Muscle of leg (tissue), 11 donors: Measurements from ENCODE around the gene FTH1. TPM values are rescaled to one million over a fixed set of nuclear protein-coding genes. Genes with fewer than 3 reads are reported as not detected.

Experiments used
- DNase-seq: peaks from one replicate; pipeline ENCODE4 v3.0.0; 2013
- H3K27ac ChIP-seq: one replicate; pipeline ENCODE4 v1.5.1; 2013; ENCODE audit warnings: mild to moderate bottlenecking, low read length, control low read depth
- H3K27me3 ChIP-seq: one replicate; pipeline ENCODE4 v1.6.1; 2013; ENCODE audit warnings: low read length; ENCODE audit not compliant: control insufficient read depth, insufficient read depth
- H3K36me3 ChIP-seq: one replicate; pipeline ENCODE4 v1.6.1; 2013; ENCODE audit warnings: low read length; ENCODE audit not compliant: control insufficient read depth, insufficient read depth
- H3K4me1 ChIP-seq: one replicate; pipeline ENCODE4 v1.6.1; 2013; ENCODE audit warnings: low read length; ENCODE audit not compliant: control insufficient read depth, insufficient read depth
- H3K4me3 ChIP-seq: one replicate; pipeline ENCODE4 v1.5.1; 2013; ENCODE audit warnings: low read length, control low read depth
- H3K9me3 ChIP-seq: replicated peaks from 2 replicates; pipeline ENCODE4 v1.6.1; 2013; ENCODE audit warnings: low read depth, low read length; ENCODE audit not compliant: control insufficient read depth
- WGBS: methylation state at CpG from one replicate; pipeline ENCODE4 v1.1.5; 2013; ENCODE audit warnings: missing lambda C conversion rate; ENCODE audit not compliant: insufficient coverage; 5-methylcytosine and 5-hydroxymethylcytosine counted together
- polyA plus RNA-seq, 8 donors: library from polyadenylated mRNA; unstranded; fragments of 120-200 nt; gene quantifications; one replicate each; pipeline versions ENCODE4 v1.2.1 to v1.2.3, GENCODE V29; 2013; ENCODE audit warnings: inconsistent platforms in 1 of 8, low replicate concordance in 1 of 8; ENCODE audit not compliant: insufficient read length in 8 of 8, insufficient read depth in 1 of 8
- total RNA-seq: library from RNA; stranded (reverse); fragments of 120-200 nt; gene quantifications from one replicate; pipeline ENCODE4 v1.2.4, GENCODE V29; 2013

FTH1 gene
- total and polyA plus RNA-seq, 9 donors, result 445 to 1,613 (median 1,403) TPM

- H3K27me3 ChIP-seq, result peaks cover under 1% of the 10 kb centered on the region
- peak overlapping the region; percentile 76 for H3K27ac ChIP-seq
- 34% methylated on average over 5 of the region's 9 CpGs for WGBS
- peak; percentile 93 for DNase-seq
- no peaks in the 10 kb centered on the region for H3K36me3 ChIP-seq
- H3K4me1 ChIP-seq, result peaks cover 24% of the 10 kb centered on the region
- H3K9me3 ChIP-seq, result no peaks in the 10 kb centered on the region
- no peak overlapping the region for H3K4me3 ChIP-seq
These were observed 18.0 kb downstream of the FTH1 start for GRCh38 chr11:61949169-61950034.

DNA sequence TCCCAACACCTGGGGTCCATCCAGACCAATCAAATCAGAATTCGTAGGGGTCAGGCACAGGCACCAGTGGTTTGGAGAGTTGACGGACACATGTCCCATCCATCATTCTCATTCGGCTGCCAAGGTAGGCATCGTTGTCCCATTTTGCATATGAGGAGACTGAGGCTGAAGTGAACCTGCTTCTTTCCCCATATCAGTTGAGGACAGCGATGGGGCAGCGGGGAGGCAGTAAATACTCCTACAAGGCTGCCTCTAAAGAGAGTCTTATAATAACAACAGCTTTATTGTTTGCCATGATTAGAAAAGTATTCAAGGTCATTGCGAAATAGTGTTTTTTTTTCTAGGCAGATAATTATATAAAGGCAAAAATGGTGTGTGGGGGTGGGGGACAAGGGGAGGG lies 18.9 kb downstream of the FTH1 start:
- H3K36me3 ChIP-seq, result no peaks in the 10 kb centered on the region
- H3K4me3 ChIP-seq, result no peak overlapping the region
- H3K27me3 ChIP-seq, result no peaks in the 10 kb centered on the region
- no peaks in the 10 kb centered on the region for H3K9me3 ChIP-seq
- peaks cover 23% of the 10 kb centered on the region for H3K4me1 ChIP-seq
- H3K27ac ChIP-seq, result no peak overlapping the region
- 92% methylated on average over 2 of the region's 7 CpGs for WGBS
- DNase-seq, result no peak

GRCh38 chr11:61947486-61948210 lies 19.8 kb downstream of the FTH1 start:
- no peak overlapping the region for H3K27ac ChIP-seq

GRCh38 chr11:61946894-61947293 lies 20.5 kb downstream of the FTH1 start:
- H3K4me1 ChIP-seq, result peaks cover 23% of the 10 kb centered on the region
- 87% methylated on average over 4 of the region's 5 CpGs for WGBS
- H3K9me3 ChIP-seq, result no peaks in the 10 kb centered on the region
- no peak overlapping the region for H3K4me3 ChIP-seq
- H3K36me3 ChIP-seq, result no peaks in the 10 kb centered on the region
- no peak overlapping the region for H3K27ac ChIP-seq
- H3K27me3 ChIP-seq, result no peaks in the 10 kb centered on the region
- no peak for DNase-seq

More at GRCh38 chr11:61947486-61948210, 19.8 kb downstream of the FTH1 start:
- Histone ChIP-seq H3K9me3 (no peaks in the 10 kb centered on the region), H3K27me3 (no peaks in the 10 kb centered on the region), H3K36me3 (no peaks in the 10 kb centered on the region), H3K4me1 (peaks cover 23% of the 10 kb centered on the region), H3K4me3 (no peak overlapping the region)
- DNase-seq, result peak; percentile 98
- WGBS, result 0% methylated on average over 3 of the region's 8 CpGs

DNA sequence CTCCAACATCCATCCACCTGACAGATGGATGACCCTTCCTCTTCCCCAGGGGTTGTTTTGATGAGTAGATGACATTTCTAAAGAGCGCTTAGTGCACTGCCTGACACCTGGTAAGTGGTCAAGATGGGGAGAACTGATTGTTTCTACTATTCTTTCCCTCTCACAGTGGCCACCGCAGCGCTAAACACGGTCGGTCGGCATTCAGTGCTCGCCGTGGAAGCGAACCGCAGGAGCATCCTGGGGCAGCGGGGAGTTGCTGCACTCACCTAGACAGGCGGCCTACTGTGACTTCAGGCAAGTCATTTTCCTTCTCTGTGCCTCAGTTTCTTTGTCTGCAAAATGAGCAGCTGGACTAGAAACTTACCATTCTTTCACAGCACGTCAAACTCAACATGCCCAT lies 22.2 kb downstream of the FTH1 start:
- Histone ChIP-seq H3K36me3 (no peaks in the 10 kb centered on the region), H3K9me3 (no peaks in the 10 kb centered on the region), H3K27ac (no peak overlapping the region), H3K4me1 (peaks cover 21% of the 10 kb centered on the region), H3K27me3 (no peaks in the 10 kb centered on the region), H3K4me3 (no peak overlapping the region)
- WGBS, result 86% methylated on average over 12 of the region's 13 CpGs
- no peak for DNase-seq

GRCh38 chr11:61940466-61940865 lies 27.0 kb downstream of the FTH1 start:
- H3K27ac ChIP-seq, result no peak overlapping the region
- WGBS, result 87% methylated on average over 5 of the region's 10 CpGs
- peaks cover 14% of the 10 kb centered on the region for H3K9me3 ChIP-seq
- H3K4me3 ChIP-seq, result no peak overlapping the region
- H3K27me3 ChIP-seq, result no peaks in the 10 kb centered on the region
- no peak for DNase-seq
- no peaks in the 10 kb centered on the region for H3K4me1 ChIP-seq
- no peaks in the 10 kb centered on the region for H3K36me3 ChIP-seq

DNA sequence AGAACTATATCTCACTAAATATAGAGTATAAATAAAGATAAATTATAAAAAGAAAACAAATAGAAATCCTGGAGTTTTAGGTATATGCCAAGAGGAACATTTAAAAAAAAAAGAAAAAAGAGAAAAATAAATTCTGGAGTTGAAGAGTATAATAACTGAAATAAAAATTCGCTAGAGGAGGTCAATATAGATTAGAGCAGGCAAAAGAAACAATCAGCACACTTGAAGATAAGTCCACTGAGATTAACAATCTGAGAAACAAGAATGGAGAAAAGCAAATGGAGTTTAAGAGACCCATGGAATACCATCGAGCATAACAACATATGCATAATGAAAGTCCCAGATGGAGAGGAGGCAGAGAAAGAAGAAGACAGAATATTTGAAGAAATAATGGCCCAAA lies 31.6 kb downstream of the FTH1 start:
- no CpG with 5 or more reads among the region's 2 CpGs for WGBS

GRCh38 chr11:61930933-61931332 lies 36.5 kb downstream of the FTH1 start:
- Histone ChIP-seq H3K27ac (no peak overlapping the region), H3K4me3 (no peak overlapping the region), H3K27me3 (no peaks in the 10 kb centered on the region), H3K4me1 (peaks cover 3% of the 10 kb centered on the region), H3K9me3 (peaks cover 4% of the 10 kb centered on the region), H3K36me3 (no peaks in the 10 kb centered on the region)
- DNase-seq, result no peak
- WGBS, result 71% methylated on average over 1 of the region's 3 CpGs

More for the DNA sequence above, 31.6 kb downstream of the FTH1 start:
- Histone ChIP-seq H3K4me1 (no peaks in the 10 kb centered on the region), H3K9me3 (peaks cover 17% of the 10 kb centered on the region), H3K27ac (no peak overlapping the region), H3K4me3 (no peak overlapping the region), H3K27me3 (no peaks in the 10 kb centered on the region), H3K36me3 (no peaks in the 10 kb centered on the region)
- no peak for DNase-seq

DNA sequence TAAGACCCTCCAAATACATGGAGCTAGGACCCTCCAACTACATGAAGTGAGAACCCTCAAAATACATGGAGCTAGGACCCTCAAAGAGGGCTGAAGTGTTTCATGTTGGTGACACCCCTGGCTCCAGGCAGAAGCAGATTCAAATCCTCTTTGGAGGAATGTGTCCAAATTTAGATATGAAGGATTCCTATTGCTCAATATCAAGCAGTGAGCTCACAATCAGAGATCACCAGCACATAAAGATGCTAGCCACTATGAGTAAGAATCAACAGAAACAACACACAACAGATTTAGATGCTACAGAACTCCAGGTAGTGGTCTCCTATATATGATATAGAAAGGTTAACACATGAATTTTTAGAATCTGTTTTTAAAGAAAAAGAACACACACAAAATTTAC lies 38.8 kb downstream of the FTH1 start:
- no peak overlapping the region for H3K27ac ChIP-seq
- no peak overlapping the region for H3K4me3 ChIP-seq
- no peaks in the 10 kb centered on the region for H3K36me3 ChIP-seq
- H3K27me3 ChIP-seq, result no peaks in the 10 kb centered on the region
- H3K4me1 ChIP-seq, result peaks cover 24% of the 10 kb centered on the region
- DNase-seq, result no peak
- peaks cover 3% of the 10 kb centered on the region for H3K9me3 ChIP-seq

GRCh38 chr11:61927501-61927900 lies 39.9 kb downstream of the FTH1 start:
- H3K36me3 ChIP-seq, result no peaks in the 10 kb centered on the region
- WGBS, result no CpG with 5 or more reads among the region's 1 CpG
- no peak overlapping the region for H3K4me3 ChIP-seq
- no peaks in the 10 kb centered on the region for H3K27me3 ChIP-seq
- H3K27ac ChIP-seq, result no peak overlapping the region
- H3K4me1 ChIP-seq, result peaks cover 35% of the 10 kb centered on the region
- no peaks in the 10 kb centered on the region for H3K9me3 ChIP-seq
- no peak for DNase-seq
